A673 (cell line): ENCODE data around the gene CCDC86. TPM values are rescaled to one million over a fixed set of nuclear protein-coding genes. Genes with fewer than 3 reads are reported as not detected.
"Not testable (repeated sequence)": the region's sequence is repeated elsewhere in the genome, so short reads cannot be mapped to it uniquely, and the experiment has no call there.

Source experiments
- BruUV-seq: library from RNA; stranded (reverse); fragments of 400-500 nt; replicated peaks from 2 replicates; lab custom pipeline; 2021; lab: Mats Ljungman, UMichigan
- CTCF ChIA-PET: fragments of 300-600 bp; sonication (Branson Sonifier 250); formaldehyde crosslinking; loops from one replicate; lab custom pipeline; 2022; ENCODE audit warnings: antibody characterized with exemption; lab: Charles Lee
- POLR2A ChIA-PET: fragments of 300-600 bp; sonication (Branson Sonifier 250); formaldehyde crosslinking; loops from one replicate; lab custom pipeline; 2022; ENCODE audit warnings: antibody characterized with exemption; ENCODE audit not compliant: low non-redundant PET; lab: Charles Lee
- DNase-seq: peaks from one replicate; pipeline ENCODE4 v3.0.0-alpha.2; 2015; ENCODE audit warnings: low spot score
- H3K27ac ChIP-seq: fragments of 200-600 bp; sonication (generic); 2 replicates; pipeline ENCODE4 v1.5.1; 2016; ENCODE audit warnings: mixed run types, low read depth, mild to moderate bottlenecking, mixed read lengths, antibody characterized with exemption, low read length; ENCODE audit not compliant: poor library complexity, severe bottlenecking
- H3K27me3 ChIP-seq: fragments of 200-600 bp; sonication (generic); replicated peaks from 2 replicates; pipeline ENCODE4 v1.6.1; 2017; ENCODE audit warnings: mixed run types, low read depth, mild to moderate bottlenecking, mixed read lengths, antibody characterized with exemption, low read length; ENCODE audit not compliant: insufficient read depth, poor library complexity
- H3K36me3 ChIP-seq: fragments of 200-600 bp; sonication (generic); 2 replicates; pipeline ENCODE4 v1.6.1; 2016; ENCODE audit warnings: mixed run types, mild to moderate bottlenecking, mixed read lengths, antibody characterized with exemption, low read length; ENCODE audit not compliant: insufficient read depth, poor library complexity, severe bottlenecking
- H3K4me1 ChIP-seq: fragments of 200-600 bp; sonication (generic); 2 replicates; pipeline ENCODE4 v1.6.1; 2017; ENCODE audit warnings: mixed run types, mild to moderate bottlenecking, mixed read lengths, antibody characterized with exemption, low read length; ENCODE audit not compliant: insufficient read depth, poor library complexity, severe bottlenecking
- H3K4me3 ChIP-seq: fragments of 200-600 bp; sonication (generic); 2 replicates; pipeline ENCODE4 v1.5.1; 2016; ENCODE audit warnings: low read depth, mixed run types, mild to moderate bottlenecking, mixed read lengths, low read length; ENCODE audit not compliant: poor library complexity, severe bottlenecking
- H3K9me3 ChIP-seq: fragments of 200-600 bp; sonication (generic); 2 replicates; pipeline ENCODE4 v1.6.1; 2016; ENCODE audit warnings: mixed run types, low read depth, mild to moderate bottlenecking, mixed read lengths, antibody characterized with exemption, low read length; ENCODE audit not compliant: poor library complexity, severe bottlenecking
- CTCF ChIP-seq: fragments of 300-800, 200-600 bp; sonication (generic); conservative IDR thresholded peaks from 2 replicates; pipeline ENCODE4 v1.5.1; 2017; ENCODE audit warnings: low read depth, mild to moderate bottlenecking, antibody characterized with exemption, low read length, moderate library complexity, mixed read lengths
- EZH2 ChIP-seq: fragments of 200-600 bp; sonication (generic); IDR thresholded peaks from 2 replicates; pipeline ENCODE4 v1.6.1; 2017; ENCODE audit warnings: borderline replicate concordance, low read depth, mild to moderate bottlenecking, mixed read lengths, antibody characterized with exemption, low read length; ENCODE audit not compliant: poor library complexity, severe bottlenecking
- intact Hi-C: fragments of 100-400 bp; cut with micrococcal nuclease; formaldehyde crosslinking; loops from one replicate; pipeline ENCODE4 v1.10.0; 2022; ENCODE audit not compliant: unreplicated experiment
- total RNA-seq: library from RNA; stranded (reverse); gene quantifications from 2 replicates; pipeline ENCODE4 v1.2.3, GENCODE V29; 2021

Gene CCDC86
- total RNA-seq, 1 experiment from 2014 or later: 188 TPM

- no peak overlapping the region for H3K27ac ChIP-seq
- intact Hi-C loops: no loop called here
- H3K36me3 ChIP-seq: no peaks in the 10 kb centered on the region
- no TSS peak for BruUV-seq
- ChIA-PET CTCF (no interaction called here), POLR2A (no interaction called here)
- TF ChIP-seq CTCF: no peak
- no peak for TF ChIP-seq EZH2
- no peaks in the 10 kb centered on the region for H3K27me3 ChIP-seq
- H3K9me3 ChIP-seq: peaks cover under 1% of the 10 kb centered on the region
- H3K4me3 ChIP-seq: no peak overlapping the region
- no peaks in the 10 kb centered on the region for H3K4me1 ChIP-seq
- DNase-seq: no peak
These were observed 19.9 kb upstream of the CCDC86 start for GRCh38 chr11:60821827-60822599.

- POLR2A ChIA-PET: not testable (repeated sequence)
These were observed 18.1 kb upstream of the CCDC86 start for GRCh38 chr11:60823745-60824306.

DNA sequence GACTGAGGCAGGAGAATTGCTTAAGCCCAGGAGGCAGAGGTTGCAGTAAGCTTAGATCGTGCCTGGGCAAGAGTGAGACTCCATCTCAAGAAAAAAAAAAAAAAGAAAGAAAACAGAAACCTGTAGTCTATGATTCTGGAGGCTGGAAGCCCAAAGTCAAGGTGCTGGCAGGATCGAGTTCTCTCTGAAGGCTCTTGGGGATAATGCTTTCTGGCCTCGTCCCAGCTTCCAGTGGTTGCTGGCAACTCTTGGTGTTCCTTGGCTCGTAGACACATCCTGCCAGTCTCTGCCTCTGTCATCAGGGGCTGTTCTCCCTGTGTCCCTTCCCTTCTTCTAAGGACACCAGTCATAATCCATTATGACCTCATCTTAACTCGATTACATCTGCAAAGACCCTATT is 16.8 kb upstream of the CCDC86 start:
- Histone ChIP-seq H3K9me3 (no peaks in the 10 kb centered on the region), H3K4me1 (no peaks in the 10 kb centered on the region), H3K27me3 (no peaks in the 10 kb centered on the region), H3K4me3 (no peak overlapping the region), H3K27ac (no peak overlapping the region), H3K36me3 (no peaks in the 10 kb centered on the region)
- CTCF ChIA-PET: no interaction called here
- no peak for DNase-seq
- POLR2A ChIA-PET: interaction anchor here (0.6 kb wide), 1 partner anchor 47 kb away, joined by 4 read pairs; no protein-coding TSS in a partner anchor
- TF ChIP-seq CTCF (no peak), EZH2 (no peak)
- no TSS peak for BruUV-seq
- intact Hi-C loops: no loop called here

More at GRCh38 chr11:60823745-60824306, 18.1 kb upstream of the CCDC86 start:
- H3K27ac ChIP-seq, CTCF ChIA-PET, H3K4me3 ChIP-seq, DNase-seq, H3K27me3 ChIP-seq, H3K36me3 ChIP-seq, intact Hi-C loops, BruUV-seq, H3K9me3 ChIP-seq, H3K4me1 ChIP-seq: not testable (repeated sequence)
